WTC11 (cell line): ENCODE results near the gene ETNK2.

ENCODE experiments used
- E2F1 ChIP-seq: sonication (generic); formaldehyde crosslinking; IDR thresholded peaks from 2 replicates; pipeline ENCODE4 v1.8.0; 2022; ENCODE audit warnings: mild to moderate bottlenecking, missing genetic modification reagents
- HMGXB4 ChIP-seq: sonication (generic); formaldehyde crosslinking; IDR thresholded peaks from 2 replicates; pipeline ENCODE4 v1.8.1; 2023; ENCODE audit warnings: mild to moderate bottlenecking, moderate library complexity, missing genetic modification reagents
- JUN ChIP-seq: sonication (generic); formaldehyde crosslinking; IDR thresholded peaks from 2 replicates; pipeline ENCODE4 v1.8.0; 2023; ENCODE audit warnings: mild to moderate bottlenecking, missing genetic modification reagents
- KAT7 ChIP-seq: sonication (generic); formaldehyde crosslinking; IDR thresholded peaks from 2 replicates; pipeline ENCODE4 v1.8.1; 2023; ENCODE audit warnings: missing genetic modification reagents, mild to moderate bottlenecking, borderline replicate concordance
- TEAD4 ChIP-seq: sonication (generic); formaldehyde crosslinking; IDR thresholded peaks from 2 replicates; pipeline ENCODE4 v1.8.0; 2022; ENCODE audit warnings: mild to moderate bottlenecking, missing genetic modification reagents
- TF ChIP-seq, protein P1 (sequence below): sonication (generic); formaldehyde crosslinking; IDR thresholded peaks from 2 replicates; pipeline ENCODE4 v1.8.1; 2023; ENCODE audit warnings: mild to moderate bottlenecking, missing genetic modification reagents, moderate library complexity
- TF ChIP-seq, protein P2 (sequence below): fragments of 200-600 bp; IDR thresholded peaks from 2 replicates; pipeline ENCODE4 v1.8.0; 2022; ENCODE audit warnings: antibody characterized with exemption

GRCh38 chr1:204190212-204191211 lies 38.7 kb upstream of the ETNK2 start:
- TF ChIP-seq, protein P1, sequence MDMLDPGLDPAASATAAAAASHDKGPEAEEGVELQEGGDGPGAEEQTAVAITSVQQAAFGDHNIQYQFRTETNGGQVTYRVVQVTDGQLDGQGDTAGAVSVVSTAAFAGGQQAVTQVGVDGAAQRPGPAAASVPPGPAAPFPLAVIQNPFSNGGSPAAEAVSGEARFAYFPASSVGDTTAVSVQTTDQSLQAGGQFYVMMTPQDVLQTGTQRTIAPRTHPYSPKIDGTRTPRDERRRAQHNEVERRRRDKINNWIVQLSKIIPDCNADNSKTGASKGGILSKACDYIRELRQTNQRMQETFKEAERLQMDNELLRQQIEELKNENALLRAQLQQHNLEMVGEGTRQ (CRISPR knock-in tag), result no peak
- TF ChIP-seq E2F1 (CRISPR knock-in tag), result no peak
- no peak for TF ChIP-seq TEAD4 (CRISPR knock-in tag)
- no peak for TF ChIP-seq KAT7
- no peak for TF ChIP-seq JUN
- TF ChIP-seq, protein P2, sequence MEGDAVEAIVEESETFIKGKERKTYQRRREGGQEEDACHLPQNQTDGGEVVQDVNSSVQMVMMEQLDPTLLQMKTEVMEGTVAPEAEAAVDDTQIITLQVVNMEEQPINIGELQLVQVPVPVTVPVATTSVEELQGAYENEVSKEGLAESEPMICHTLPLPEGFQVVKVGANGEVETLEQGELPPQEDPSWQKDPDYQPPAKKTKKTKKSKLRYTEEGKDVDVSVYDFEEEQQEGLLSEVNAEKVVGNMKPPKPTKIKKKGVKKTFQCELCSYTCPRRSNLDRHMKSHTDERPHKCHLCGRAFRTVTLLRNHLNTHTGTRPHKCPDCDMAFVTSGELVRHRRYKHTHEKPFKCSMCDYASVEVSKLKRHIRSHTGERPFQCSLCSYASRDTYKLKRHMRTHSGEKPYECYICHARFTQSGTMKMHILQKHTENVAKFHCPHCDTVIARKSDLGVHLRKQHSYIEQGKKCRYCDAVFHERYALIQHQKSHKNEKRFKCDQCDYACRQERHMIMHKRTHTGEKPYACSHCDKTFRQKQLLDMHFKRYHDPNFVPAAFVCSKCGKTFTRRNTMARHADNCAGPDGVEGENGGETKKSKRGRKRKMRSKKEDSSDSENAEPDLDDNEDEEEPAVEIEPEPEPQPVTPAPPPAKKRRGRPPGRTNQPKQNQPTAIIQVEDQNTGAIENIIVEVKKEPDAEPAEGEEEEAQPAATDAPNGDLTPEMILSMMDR, result no peak
- TF ChIP-seq HMGXB4 (CRISPR knock-in tag), result no peak
